Pulmonary artery endothelial cell (primary cell): ENCODE data around the gene ZNF70. TPM values are rescaled to one million over a fixed set of nuclear protein-coding genes. Genes with fewer than 3 reads are reported as not detected.
"Not testable (repeated sequence)": the region's sequence is repeated elsewhere in the genome, so short reads cannot be mapped to it uniquely, and the experiment has no call there.

Experiments
- DNase-seq: peaks from one replicate; pipeline ENCODE4 v3.0.0-alpha.2; 2011; ENCODE audit warnings: low read depth, low spot score
- total RNA-seq: library from RNA; depleted of rRNA; stranded (reverse); fragments of >200 nt; gene quantifications from 2 replicates; pipeline ENCODE4 v1.2.3, GENCODE V29; 2014

ZNF70 gene
- total RNA-seq, 1 donor from 2014 or later: 2.6 TPM

- DNase-seq: no peak
Measured at GRCh38 chr22:23760056-23760455, 9.1 kb upstream of the ZNF70 start.

DNA sequence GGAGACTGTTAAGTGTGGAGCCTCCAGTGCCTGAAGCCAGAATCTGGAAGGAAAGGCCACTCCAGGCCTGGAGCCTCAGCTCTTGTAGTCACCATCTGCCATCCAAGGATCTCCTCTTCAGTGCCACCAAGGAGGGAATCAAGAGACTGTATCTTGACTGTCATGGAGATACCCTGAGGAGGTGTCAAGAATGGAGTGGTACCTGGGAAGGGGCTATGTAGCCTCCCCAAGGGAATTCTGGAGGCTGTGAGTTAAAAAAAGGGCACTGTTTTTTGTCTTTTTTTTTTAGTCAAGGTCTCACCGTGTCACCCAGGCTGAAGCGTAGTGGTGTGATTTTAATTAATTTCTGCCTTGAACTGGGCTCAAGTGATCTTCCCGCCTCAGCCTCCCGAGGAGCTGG, 8.7 kb upstream of the ZNF70 start:
- no peak for DNase-seq

DNA sequence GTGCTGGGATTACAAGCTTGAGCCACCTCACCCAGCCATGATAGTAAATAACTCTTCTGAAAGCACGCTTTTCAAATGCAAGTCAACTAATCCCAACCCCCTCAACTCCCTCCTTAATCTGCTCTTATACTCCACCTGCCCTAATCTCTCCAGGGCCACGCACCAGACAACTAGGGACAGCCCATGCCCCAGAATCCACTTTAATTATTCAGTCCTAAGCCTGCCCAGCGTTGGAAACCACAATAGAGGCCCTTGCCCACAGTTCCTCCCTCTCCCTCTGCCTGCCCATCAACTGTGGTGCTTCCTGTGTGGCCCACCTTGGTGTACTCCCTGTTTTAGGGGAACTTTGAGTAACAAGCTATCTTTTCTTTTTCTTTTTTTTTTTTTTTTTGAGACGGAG, 6.0 kb upstream of the ZNF70 start:
- DNase-seq: no peak

DNA sequence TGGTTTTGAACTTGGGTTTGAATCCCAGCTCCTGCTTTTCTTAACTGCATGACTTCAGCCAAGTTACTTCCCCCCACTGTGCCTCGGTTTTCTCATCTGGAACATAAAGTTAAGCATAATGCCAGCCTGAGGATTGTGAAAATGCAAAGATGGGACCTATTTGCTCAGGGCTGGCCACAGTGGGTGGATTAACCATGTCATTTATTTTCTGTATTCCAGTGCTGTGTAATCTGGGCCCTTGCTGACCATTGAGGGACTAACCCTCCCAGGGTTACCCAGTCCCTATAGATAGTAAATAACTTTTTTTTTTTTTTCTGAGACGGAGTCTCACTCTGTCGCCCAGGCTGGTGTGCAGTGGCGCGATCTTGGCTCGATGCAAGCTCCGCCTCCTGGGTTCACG, 4.8 kb upstream of the ZNF70 start:
- no peak for DNase-seq

DNA sequence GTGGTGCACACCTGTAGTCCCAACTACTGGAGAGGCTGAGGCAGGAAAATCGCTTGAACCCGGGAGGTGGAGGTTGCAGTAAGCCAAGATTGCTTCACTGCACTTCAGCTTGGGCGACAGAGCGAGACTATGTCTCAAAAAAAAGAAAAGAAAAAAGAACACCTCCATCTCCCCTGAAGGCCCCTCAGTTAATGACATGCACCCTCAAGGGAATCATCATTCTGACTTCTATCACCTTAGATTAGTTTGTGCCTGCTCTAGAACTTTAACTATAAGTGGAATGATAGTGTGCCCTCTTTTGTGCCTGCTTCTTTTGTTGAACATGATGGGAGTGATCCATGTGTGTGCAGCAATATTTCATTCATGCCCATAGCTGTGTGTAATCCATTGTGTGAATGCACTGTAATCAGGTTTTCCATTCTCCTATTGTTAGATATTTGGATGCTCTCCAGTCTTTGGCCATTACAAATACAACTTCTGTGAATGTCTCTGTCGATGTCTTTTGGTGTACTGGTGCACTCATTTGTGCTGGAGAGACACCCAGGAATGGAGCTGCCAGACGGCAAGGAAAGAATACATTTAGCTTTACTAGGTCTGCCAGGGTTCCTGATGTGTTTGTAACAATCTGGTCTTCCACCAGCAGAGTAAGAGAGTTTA, 4.2 kb upstream of the ZNF70 start:
- DNase-seq: peak; percentile 29

DNA sequence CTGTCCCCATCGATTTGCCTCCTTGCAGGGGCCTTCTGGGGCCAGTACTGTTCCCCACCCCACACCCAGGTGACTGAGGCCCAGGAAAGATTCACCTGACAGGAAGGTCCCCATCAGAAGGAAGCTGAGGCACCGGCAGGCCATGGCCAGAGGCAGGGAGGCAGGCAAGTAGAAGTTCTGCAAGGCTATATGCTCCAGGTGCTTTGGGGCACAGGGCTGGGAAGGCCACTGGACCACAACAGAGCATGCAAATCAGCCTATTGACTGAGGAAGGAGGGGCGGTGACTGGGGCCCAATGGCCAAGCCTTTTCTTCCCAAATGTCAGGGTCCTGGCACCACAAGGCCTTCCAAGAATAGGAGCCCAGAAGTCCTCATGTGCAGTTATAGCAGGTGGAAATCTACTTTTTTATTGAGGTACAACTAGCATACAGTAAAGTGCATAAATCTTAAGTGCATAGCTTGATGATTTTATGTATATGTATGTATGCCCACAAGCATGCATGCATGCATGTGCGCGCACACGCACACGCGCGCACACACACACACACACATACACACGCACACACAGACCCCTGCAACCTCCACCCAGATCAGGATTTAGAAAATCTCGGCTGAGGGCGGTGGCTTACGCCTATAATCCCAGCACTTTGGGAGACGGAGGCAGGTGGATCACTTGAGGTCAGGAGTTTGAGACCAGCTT, 3.5 kb upstream of the ZNF70 start, which contains the start of gene VPREB3:
Gene VPREB3 (minus strand): TSS at position 206 of the 700 bp plus-strand sequence. CDS start 62 bp downstream, at position 144.
- no peak for DNase-seq

DNA sequence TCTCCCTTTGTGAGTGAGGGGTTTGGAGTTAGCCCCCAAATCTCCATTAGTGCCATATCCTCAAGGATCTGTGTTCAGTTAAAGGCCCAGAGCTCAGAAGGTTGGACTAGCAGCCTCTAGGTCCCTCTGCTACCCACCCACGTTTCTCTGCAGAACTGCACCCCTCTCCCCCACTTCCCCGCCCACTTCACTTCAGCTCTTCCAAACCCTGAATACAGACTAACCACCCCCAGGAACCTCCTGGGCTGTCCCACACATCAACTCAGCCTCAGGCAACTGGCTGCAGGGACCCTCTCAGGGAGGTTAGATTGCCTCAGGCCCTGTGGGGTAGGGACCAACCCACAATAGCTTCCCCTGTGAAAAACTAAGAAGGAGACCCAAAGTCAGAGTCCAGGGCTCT, 2.5 kb upstream of the ZNF70 start:
- DNase-seq: no peak

DNA sequence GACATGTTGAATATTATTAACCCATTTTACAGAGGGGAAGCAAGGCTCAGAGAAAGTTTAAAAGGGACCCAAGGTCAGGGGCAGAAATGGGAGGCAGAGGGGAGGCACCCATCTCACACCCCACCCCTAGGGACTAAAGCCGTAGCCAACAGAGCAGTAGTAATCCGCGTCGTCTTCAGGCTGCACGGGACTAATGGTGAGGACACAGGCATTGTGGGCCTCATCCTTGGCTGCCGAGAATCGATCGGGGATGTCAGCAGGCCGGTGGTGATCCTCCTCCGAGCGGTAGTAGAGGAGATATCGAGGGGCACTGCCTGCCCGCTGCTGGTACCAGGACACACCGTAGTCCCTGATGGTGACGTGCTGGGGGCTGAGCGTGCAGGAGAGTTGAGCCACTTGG, 1.8 kb upstream of the ZNF70 start:
- DNase-seq: no peak

- DNase-seq: no peak
Measured at GRCh38 chr22:23752090-23752691, 1.3 kb upstream of the ZNF70 start.

DNA sequence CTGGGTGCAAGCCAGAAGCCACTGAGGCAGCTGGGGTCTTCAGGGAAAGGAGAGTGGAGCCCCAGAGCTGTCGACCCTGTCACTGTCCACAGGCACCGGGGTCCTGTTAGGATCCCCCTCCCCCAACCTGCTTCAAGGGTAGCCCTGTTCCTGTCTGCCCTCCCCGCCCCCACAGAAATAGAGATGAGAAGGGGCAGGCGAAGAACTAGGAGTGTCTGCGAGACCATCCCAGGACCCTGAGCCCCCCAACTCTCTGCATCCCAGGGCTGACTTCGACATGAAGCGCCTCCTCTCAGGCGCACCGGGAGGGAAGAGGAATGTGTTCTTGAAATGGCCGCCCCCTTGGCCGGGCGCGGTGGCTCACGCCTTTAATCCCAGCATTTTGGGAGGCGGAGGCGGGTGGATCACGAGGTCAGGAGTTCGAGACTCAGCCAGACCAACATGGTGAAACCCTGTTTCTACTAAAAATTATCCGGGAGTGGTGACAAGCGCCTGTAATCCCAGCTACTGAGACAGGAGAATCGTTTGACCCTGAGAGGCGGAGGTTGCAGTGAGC, 607 bp upstream of the ZNF70 start:
- DNase-seq: no peak

GRCh38 chr22:23750367-23750713, 572 bp downstream of the ZNF70 start:
- no peak for DNase-seq

DNA sequence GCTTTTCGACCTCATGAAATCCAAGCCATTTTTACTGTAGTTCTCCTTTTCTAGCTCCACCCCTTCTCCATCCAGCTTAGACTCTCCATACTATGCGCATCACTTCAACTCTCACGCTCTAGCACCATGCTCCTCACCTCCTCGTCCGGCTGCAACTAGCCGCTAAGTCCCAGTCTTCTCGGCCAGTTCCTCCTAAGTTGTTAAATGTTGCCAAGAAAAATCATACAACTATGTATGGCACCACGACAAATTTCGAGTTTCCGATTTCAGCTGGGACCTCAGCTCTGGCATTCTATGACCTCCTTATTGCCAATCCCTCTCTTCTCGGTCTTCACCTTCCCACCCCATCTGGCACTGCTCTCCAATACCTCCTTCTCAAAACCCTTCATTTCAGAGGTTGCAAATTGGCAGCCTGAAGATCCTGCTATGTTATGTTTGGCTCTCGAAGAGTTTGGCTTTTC, 1.0 kb downstream of the ZNF70 start:
- no peak for DNase-seq

GRCh38 chr22:23745791-23746190, 5.1 kb downstream of the ZNF70 start:
- DNase-seq: no peak

- no peak for DNase-seq
Measured at GRCh38 chr22:23744485-23744884, 6.4 kb downstream of the ZNF70 start.

GRCh38 chr22:23744001-23744400, 6.9 kb downstream of the ZNF70 start:
- no peak for DNase-seq

GRCh38 chr22:23743303-23743705, 7.6 kb downstream of the ZNF70 start:
- DNase-seq: no peak

DNA sequence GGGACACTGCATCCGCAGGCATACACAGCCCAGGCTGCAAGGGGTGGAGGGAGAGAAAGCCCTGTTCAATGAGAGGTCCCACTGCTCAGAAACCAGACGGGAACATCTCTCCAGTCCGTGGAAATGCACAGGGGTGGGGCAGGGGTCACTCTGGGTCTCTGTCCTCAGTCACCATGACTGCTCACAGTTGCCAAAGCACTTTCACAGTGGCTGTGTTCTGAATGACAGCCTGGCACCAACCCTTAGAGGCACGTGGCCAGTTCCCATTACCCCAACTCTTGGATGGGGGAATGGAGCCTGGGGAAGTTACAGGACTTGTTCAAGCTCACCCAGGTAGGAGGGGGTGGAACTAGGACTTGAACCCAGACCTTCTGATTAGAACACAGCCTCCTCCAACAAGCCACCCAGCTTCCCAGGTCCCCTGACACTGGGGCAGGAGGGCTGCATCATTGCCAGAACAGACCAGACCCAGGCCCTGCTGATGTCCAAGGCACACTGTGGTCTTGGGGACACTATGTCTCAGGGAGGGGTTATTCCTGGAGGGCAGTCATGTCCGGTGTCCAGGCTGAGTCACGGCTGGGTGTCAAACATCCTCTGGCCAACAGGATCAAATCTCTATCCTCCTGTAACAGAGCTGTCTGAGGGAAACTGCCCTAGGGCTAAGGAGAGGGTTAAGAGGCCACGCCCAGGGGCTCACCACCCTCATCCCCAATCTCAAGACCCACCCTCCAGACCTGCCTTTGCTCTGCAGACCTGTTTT, 8.2 kb downstream of the ZNF70 start:
- no peak for DNase-seq

DNA sequence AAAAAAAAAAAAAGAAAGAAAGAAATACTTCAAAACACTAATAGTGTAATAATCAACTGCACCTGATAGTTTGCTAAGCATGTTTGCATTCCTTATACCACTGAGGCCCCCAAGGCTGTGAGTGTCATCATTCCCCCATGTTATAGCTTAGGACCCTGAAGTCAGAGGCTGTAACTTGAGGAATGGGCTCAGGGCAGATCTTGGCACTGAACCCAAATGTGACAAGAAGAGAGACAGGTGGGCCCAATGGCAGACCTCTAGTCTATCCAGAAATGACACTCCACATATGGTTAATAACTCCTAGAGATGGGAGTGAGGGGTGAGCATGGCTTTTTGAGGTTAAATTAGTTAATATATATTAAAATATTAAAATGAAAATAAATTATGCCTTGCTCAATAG, 13.2 kb downstream of the ZNF70 start:
- no peak for DNase-seq

- not testable (repeated sequence) for DNase-seq
Measured at GRCh38 chr22:23728108-23728507, 22.8 kb downstream of the ZNF70 start.

DNA sequence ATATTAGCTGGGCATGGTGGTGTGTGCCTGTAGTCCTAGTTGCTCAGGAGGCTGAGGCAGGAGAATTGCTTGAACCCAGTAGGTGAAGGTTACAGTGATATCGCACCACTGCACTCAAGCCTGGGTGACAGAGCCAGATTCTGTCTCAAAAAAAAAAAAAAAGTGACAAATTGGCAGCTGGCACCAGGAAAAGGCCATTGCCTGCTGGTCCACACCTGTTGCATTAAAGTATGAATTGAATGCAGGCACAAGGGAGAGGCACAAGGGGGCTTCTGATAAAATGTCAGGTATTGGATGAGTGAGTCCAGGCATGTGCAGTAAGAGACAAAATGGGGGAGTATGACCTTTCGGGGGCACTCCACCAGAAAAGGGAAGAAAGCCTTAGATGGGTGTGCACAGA, 28.2 kb downstream of the ZNF70 start:
- DNase-seq: no peak

DNA sequence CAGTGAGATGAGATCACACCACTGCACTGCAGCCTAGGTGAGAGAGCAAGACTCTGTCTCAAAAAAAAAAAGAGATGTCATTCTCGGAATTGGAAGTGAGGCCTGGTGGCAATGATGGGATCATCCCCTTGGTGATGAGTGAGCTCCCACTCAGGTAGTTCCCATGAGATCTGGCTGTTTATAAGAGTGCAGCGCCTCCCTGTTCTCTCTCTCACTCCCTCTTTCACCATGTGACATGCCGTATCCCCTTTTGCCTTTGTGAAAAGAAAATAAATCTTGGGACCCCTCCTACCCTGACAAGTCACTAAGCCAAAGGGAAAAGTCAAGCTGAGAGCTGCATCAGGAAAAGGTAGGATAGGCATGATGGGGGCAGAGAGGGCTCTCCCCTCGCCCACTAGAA, 28.8 kb downstream of the ZNF70 start:
- no peak for DNase-seq

DNA sequence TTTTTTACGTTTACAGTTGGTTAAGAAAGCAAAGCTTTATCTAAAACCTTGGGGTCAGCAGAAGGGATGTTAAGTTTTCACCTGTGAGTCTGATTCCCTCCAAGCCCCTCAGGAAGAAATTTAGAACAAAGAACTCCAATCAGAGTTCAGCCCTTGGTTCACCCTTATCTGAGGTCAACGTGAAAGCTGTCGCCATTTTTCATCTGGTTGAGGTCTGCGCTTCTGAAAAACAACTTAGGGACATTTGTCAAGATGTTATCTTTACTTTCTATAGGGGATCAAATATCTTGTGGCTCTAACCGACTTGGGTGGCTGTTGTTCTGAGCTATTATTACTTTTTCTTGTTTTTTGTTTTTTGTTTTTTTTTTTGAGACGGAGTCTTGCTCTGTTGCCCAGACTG, 30.1 kb downstream of the ZNF70 start:
- DNase-seq: no peak
